Left lobe of liver (tissue), 2 donors: ENCODE results near the gene TCAIM. TPM values are rescaled to one million over a fixed set of nuclear protein-coding genes. Genes with fewer than 3 reads are reported as not detected.
A peak's percentile ranks its signal among the peaks of the same experiment; 100 is the strongest.
"Not testable (repeated sequence)": the region's sequence is repeated elsewhere in the genome, so short reads cannot be mapped to it uniquely, and the experiment has no call there.

ENCODE experiments used
- ATAC-seq: fragments of 200-7000 bp; cut with Tn5 transposase; one replicate; pipeline ENCODE4 v1.9.1; 2020; ENCODE audit warnings: mild to moderate bottlenecking, moderate library complexity
- DNase-seq: peaks from one replicate; pipeline ENCODE4 v3.0.0-alpha.2; 2020; ENCODE audit warnings: low spot score
- total RNA-seq: library from RNA; stranded (reverse); gene quantifications from one replicate; pipeline ENCODE4 v1.2.1, GENCODE V29; 2021
- donor health status: DM: no; HTN: no; CAD: no; lungs with moderate emphysema.
- donor health status: DM: no; HTN: yes; CAD: no.

TCAIM gene
- total RNA-seq, 1 donor from 2014 or later = 30.5 TPM

- ATAC-seq = no peak
- DNase-seq = no peak
These were observed 4.9 kb downstream of the TCAIM start for GRCh38 chr3:44343421-44343820.

- ATAC-seq (peak; percentile 50), DNase-seq (peak; percentile 53)
These were observed 8.0 kb downstream of the TCAIM start for GRCh38 chr3:44346590-44346989.

DNA sequence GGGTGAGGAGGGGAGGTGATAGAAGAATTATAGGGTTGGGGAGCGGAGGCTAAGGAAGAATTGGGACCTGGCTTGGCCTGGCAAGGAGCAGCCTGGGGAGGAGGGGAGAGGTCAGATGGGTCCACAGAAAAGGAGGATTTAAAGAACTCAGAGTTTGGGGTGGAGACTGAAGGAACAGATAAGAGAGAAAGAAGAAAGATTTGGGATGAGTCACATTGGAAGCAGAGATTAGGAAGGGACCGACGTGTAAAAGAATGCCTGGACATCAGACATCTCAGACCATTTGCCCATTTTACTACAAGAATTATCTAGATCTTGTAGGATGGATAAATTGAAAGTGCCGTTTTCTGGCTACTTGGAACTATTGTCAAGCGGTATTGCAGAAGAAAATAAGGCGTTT is 10.4 kb downstream of the TCAIM start:
- DNase-seq (no peak), ATAC-seq (no peak)

DNA sequence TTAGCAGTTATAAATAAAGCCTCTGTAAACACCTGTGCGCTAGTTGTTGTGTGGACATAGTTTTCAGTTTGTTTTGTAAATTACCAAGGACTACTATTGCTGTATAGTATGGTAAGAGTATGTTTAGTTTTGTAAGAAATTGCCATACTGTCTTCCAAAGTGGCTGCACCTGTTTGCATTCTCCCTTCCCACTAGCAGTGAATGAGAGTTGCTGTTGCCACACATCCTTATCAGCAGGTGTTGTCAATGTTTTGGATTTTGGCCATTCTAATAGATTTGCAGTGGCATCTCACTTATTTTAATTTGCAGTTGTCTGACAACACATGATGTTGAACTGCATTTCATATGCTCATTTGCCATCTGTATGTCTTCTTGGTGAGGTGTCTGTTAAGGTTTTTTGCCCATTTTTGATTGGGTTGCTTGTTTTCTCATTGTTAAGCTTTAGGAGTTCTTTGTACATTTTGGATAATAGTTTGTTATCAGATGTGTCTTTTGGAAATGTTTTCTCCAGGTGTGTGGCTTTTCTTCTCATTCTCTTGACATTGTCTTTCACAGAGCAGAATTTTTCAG is 14.9 kb downstream of the TCAIM start:
- DNase-seq (no peak), ATAC-seq (peak; percentile 52)

- ATAC-seq (peak; percentile 52), DNase-seq (no peak)
These were observed 16.9 kb downstream of the TCAIM start for GRCh38 chr3:44355362-44356033.

DNA sequence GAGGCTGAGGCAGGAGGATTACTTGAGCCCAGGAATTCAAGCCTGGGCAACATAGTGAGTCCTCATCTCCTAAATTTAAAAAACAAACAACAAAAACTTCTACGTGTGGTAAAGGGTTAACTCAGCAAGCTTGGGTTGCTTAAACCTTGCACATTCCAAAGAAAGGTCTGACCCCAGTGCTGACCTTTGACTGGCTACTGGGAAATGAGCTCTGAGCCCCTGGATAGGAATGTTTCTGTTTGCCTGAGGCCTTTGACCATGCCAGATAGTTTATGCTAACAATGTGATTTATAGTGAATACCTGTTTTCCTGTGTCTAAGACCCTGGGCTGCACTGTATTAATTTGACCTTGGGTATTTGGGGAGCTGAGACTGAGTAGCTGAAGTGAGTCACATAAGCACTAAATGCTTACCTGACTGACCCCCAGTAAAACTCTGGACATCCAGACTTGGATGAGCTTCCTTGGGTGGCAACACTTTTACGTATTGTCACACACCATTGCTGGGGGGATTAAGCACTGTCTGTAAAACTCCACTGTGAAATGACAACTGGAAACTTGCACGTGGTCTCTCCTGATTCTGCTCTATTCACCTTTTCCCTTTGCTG is 20.7 kb downstream of the TCAIM start:
- ATAC-seq = peak; percentile 87
- DNase-seq = peak; percentile 77

- DNase-seq (no peak), ATAC-seq (peak; percentile 78)
These were observed 25.0 kb downstream of the TCAIM start for GRCh38 chr3:44363591-44363990.

DNA sequence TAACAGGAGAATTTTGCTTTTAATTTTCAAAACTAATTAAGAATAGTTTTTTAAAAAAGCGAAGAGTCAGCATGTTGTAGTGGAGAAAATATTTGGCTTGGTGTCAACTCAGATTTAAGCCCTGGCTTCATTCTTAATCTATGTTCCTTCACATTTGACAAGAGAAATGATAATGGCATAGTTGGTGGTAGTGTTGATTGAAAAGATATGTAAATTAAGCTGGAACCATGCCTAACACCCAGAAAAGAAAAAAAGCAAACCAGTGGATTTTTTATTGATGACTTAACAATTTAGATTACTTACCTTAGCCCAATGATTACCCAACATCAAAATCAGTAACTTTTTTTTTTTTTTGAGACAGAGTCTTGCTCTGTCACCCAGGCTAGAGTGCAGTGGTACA is 27.4 kb downstream of the TCAIM start:
- no peak for ATAC-seq
- no peak for DNase-seq

DNA sequence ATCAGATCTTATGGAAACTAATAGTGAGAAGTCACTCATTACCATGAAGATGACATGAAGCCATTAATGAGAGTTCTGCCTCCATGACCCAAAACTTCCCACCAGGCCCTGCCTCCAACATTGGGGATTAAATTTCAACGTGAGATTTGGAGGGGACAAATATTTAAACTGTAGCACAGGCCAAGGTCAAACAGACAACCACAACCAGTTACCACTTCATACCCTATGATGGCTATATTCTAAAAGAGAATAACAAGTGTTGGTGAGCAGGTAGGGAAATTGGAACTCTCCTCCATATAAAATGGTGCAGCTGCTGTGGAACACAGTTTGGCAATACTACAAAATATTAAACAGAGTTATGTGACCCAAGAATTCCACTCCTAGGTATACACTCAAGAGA is 36.9 kb downstream of the TCAIM start:
- DNase-seq = no peak
- ATAC-seq = no peak

- no peak for DNase-seq
- no peak for ATAC-seq
These were observed 48.8 kb downstream of the TCAIM start for GRCh38 chr3:44387404-44387803.

DNA sequence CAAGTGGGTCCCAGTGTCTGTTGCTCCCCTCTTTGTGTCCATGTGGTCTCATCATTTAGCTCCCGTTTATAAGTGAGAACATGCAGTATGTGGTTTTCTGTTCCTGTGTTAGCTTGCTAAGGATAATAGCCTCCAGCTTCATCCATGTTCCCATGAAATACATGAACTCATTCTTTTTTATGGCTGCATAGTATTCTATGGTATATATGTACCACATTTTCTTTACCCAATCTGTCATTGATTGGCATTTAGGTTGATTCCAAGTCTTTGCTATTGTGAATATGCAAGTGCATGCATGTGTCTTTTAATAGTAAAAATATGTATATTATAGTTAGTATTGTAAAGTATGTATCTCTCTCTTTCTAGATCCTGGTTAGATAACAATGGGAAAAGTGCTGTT is 53.9 kb downstream of the TCAIM start:
- DNase-seq = no peak
- ATAC-seq = no peak

DNA sequence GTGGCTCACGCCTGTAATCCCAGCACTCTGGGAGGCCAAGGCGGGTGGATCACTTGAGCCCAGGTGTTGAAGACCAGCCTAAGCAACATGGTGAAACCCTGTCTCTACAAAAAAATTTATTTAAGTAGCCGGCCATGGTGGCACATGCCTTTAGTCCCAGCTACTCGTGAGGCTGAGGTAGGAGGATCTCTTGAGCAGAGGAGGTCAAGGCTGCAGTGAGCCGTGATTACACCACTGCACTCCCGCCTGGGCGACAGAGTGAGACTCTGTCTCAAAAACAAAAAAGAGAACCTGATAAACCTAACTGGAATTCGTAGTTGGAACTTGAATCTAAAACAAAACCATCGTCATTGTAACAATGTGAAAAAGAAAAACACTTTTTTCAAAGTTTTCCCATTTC is 57.1 kb downstream of the TCAIM start:
- ATAC-seq (no peak), DNase-seq (no peak)

DNA sequence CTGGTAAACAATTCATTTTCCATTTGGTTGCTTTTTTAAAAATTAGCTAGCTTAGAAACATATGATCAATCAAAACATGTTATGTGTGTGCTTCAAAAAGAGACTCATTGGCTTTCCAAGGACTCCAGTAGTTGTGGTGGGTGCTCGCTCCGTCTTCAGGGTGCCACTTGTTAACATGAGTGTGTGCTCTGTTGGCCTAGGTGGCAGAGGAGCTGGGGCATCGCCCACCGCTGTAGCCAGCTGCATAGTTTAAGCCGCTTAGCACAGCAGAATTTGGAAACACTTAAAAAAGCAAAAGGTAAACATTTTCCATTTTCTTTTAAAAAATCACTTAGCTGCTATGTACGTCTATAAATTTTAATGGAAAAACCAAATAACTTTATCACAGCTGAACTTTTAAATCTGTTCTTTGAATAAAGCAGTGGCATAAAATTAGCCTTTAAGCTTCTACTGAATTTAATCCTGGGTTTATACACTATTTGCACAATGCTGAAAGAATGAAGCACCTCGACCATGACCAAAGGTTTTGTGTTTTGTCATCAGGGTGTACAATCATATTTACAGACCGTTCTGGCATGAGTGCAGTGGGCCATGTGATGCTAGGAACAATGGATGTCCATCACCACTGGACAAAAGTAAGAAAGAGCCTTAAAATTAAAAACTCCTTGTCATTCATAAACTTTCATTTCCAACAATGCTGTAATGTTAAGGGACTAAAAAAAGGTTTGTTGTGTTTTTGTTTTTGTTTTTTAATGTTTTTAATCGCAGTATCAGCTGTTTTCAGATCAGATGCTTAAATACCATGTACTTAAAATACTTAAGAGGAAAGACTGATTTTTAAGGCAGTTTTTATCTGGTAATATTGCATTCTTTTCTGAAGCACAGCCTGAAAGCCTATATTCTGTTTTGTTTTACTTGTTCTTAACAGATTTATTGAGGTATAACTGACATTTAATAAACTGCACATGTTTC is 57.9 kb downstream of the TCAIM start:
- DNase-seq = no peak
- ATAC-seq = peak; percentile 46

DNA sequence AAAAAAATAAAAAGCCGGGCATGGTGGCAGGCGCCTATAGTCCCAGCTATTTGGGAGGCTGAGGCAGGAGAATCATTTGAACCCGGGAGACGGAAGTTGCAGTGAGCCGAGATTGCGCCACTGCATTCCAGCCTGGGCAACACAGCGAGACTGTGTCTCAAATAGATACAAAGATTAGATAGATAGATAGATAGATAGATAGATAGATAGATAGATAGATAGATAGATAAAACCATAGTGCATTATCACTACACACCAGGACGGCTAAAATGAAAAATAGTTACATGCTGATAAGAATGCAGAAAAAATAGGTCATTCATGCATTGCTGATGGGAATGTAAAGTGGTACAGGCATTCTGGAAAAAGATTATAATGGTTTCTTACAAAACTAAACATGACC is 59.7 kb downstream of the TCAIM start:
- not testable (repeated sequence) for ATAC-seq

DNA sequence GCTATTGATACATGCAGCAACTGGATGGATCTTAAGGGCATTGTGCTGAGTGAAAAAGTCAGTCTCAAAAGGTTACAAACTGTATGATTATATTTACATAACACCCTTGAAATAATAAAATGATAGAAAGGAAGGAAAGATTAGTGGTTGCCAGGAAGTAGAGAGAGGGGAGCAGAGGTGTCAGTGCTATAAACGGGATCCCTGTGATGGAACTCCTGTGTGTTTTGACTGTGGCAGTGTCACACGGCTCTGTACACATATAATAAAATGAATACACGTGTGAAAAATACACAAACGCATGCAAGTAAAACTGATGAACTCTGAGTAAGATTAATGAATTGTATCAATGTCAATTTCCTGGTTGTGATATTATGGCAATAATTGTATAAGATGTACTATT is 60.3 kb downstream of the TCAIM start:
- ATAC-seq = no peak

More for the DNA sequence above, 59.7 kb downstream of the TCAIM start:
- not testable (repeated sequence) for DNase-seq

GRCh38 chr3:44400771-44401170 is 62.2 kb downstream of the TCAIM start:
- DNase-seq = no peak
- no peak for ATAC-seq

More for the DNA sequence above, 60.3 kb downstream of the TCAIM start:
- DNase-seq = no peak

GRCh38 chr3:44402548-44402947 is 64.0 kb downstream of the TCAIM start:
- ATAC-seq = peak; percentile 26
- DNase-seq = no peak

DNA sequence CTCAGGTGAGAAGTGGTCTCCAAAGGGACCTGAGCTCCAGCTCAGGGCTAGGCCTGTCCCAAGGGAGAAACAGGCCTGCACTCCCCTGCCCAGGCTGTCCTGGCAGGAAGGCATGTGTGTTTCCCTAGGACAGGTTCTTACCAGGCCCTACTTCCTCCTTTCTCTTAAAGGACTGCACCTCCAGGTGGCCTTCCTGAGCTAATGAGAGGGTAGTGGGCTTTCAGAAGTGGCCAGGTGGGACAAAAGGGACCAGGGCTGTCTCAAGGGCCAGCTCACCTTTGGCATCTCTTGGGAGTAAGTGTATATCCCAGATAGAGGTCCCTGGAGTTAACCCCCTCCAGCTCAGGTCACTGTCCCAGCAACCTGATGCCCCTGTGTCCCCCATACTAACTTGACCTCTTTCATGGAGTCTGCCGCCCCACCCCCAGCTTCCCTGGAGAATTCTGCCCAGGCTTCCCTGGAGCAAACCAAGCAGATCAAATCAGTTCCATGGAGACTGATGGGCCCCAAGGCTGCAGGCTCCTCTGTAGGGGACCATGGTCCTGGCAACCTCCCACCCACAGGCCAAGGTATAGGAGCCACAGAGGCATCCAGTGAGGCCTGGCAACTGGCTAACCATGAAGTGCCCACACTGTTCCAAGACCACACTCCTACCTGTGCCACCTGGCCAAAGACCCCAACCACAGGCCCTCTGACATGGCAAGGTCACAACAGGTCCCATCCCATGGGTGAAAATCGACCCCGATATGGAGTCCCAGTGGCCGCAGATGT is 71.3 kb downstream of the TCAIM start:
- DNase-seq (no peak), ATAC-seq (no peak)

- ATAC-seq (no peak), DNase-seq (no peak)
These were observed 72.6 kb downstream of the TCAIM start for GRCh38 chr3:44411031-44411645.

- no peak for DNase-seq
- peak; percentile 55 for ATAC-seq
These were observed 73.8 kb downstream of the TCAIM start for GRCh38 chr3:44412365-44412764.
